Renal pelvis (tissue), 4 donors: ENCODE results near the gene TMSB4X. TPM values are rescaled to one million over a fixed set of nuclear protein-coding genes. Genes with fewer than 3 reads are reported as not detected.
"Not testable (repeated sequence)": the region's sequence is repeated elsewhere in the genome, so short reads cannot be mapped to it uniquely, and the experiment has no call there.

Experiments
- DNase-seq: peaks from one replicate; pipeline ENCODE4 v3.0.0-alpha.2; 2013
- polyA plus RNA-seq, 3 donors: library from polyadenylated mRNA; unstranded; fragments of 120-200 nt; gene quantifications; one replicate each; pipeline ENCODE4 v1.2.1, GENCODE V29; 2013; ENCODE audit not compliant: insufficient read length in 3 of 3

TMSB4X gene
- polyA plus RNA-seq, 3 donors: 2,484 to 3,513 (median 2,812) TPM

- no peak for DNase-seq
Observed at GRCh38 chrX:12949205-12949926, 25.5 kb upstream of the TMSB4X start.

- peak; percentile 64 for DNase-seq
Observed at GRCh38 chrX:12949927-12950656, 24.8 kb upstream of the TMSB4X start.

GRCh38 chrX:12950851-12951594, 23.9 kb upstream of the TMSB4X start:
- DNase-seq: no peak

- DNase-seq: no peak
Observed at GRCh38 chrX:12951595-12951975, 23.3 kb upstream of the TMSB4X start.

GRCh38 chrX:12953420-12953819, 21.5 kb upstream of the TMSB4X start:
- no peak for DNase-seq

GRCh38 chrX:12954376-12954775, 20.5 kb upstream of the TMSB4X start:
- DNase-seq: no peak

- DNase-seq: no peak
Observed at GRCh38 chrX:12954981-12955380, 19.9 kb upstream of the TMSB4X start.

- no peak for DNase-seq
Observed at GRCh38 chrX:12955882-12956703, 18.8 kb upstream of the TMSB4X start.

- no peak for DNase-seq
Observed at GRCh38 chrX:12956704-12957534, 18.0 kb upstream of the TMSB4X start.

GRCh38 chrX:12958059-12958458, 16.9 kb upstream of the TMSB4X start:
- no peak for DNase-seq

- DNase-seq: no peak
Observed at GRCh38 chrX:12958461-12958860, 16.4 kb upstream of the TMSB4X start.

GRCh38 chrX:12961196-12961718, 13.7 kb upstream of the TMSB4X start:
- DNase-seq: no peak

GRCh38 chrX:12962041-12962504, 12.8 kb upstream of the TMSB4X start:
- DNase-seq: no peak

- DNase-seq: not testable (repeated sequence)
Observed at GRCh38 chrX:12963210-12963850, 11.6 kb upstream of the TMSB4X start.

- DNase-seq: no peak
Observed at GRCh38 chrX:12965131-12965940, 9.6 kb upstream of the TMSB4X start.

- no peak for DNase-seq
Observed at GRCh38 chrX:12966151-12966550, 8.8 kb upstream of the TMSB4X start.

- DNase-seq: no peak
Observed at GRCh38 chrX:12967711-12968465, 7.0 kb upstream of the TMSB4X start.

GRCh38 chrX:12970691-12971202, 4.2 kb upstream of the TMSB4X start:
- no peak for DNase-seq
